GM18861 (cell line): ENCODE data around the gene SEPTIN5.
"Not testable (repeated sequence)": the region's sequence is repeated elsewhere in the genome, so short reads cannot be mapped to it uniquely, and the experiment has no call there.

Experiments
- ATAC-seq: cut with Tn5 transposase; IDR thresholded peaks from one replicate; pipeline ENCODE4 v1.9.1; 2021; ENCODE audit not compliant: unreplicated experiment

The SEPTIN5 gene

DNA sequence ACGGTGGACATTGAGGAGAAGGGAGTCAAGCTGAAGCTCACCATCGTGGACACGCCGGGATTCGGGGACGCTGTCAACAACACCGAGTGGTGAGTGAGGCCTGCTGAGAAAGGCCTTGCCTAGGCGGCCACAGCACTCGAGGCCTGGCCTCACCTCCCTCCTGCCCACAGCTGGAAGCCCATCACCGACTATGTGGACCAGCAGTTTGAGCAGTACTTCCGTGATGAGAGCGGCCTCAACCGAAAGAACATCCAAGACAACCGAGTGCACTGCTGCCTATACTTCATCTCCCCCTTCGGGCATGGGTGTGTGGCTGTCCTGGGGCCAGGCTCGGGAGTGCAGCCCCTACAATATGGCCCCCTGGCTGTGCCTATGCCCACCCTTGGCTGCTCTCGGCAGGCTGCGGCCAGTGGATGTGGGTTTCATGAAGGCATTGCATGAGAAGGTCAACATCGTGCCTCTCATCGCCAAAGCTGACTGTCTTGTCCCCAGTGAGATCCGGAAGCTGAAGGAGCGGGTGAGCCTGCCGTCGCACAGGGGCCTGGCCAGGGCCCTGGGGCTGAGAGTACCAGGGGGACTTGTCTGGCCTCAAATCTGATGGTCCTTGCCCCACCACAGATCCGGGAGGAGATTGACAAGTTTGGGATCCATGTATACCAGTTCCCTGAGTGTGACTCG lies 6.0 kb downstream of the SEPTIN5 start:
- no peak for ATAC-seq

DNA sequence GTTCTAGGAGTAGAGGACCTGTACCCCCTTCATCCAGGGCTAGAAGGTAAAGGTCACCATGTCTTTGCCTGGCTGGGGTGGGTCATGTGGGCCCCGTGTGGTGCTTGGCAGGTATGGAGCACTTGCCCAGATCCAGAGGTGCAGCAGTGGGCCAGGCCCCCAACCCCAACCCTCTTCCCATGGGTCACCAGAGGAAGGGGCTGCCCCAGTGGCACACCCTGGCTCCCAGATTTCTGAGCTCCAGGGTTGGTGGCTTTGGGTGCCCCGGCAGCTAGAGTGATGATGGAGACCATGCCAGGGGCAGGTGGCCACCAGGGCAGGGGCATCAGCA lies 6.7 kb downstream of the SEPTIN5 start:
- ATAC-seq = no peak

DNA sequence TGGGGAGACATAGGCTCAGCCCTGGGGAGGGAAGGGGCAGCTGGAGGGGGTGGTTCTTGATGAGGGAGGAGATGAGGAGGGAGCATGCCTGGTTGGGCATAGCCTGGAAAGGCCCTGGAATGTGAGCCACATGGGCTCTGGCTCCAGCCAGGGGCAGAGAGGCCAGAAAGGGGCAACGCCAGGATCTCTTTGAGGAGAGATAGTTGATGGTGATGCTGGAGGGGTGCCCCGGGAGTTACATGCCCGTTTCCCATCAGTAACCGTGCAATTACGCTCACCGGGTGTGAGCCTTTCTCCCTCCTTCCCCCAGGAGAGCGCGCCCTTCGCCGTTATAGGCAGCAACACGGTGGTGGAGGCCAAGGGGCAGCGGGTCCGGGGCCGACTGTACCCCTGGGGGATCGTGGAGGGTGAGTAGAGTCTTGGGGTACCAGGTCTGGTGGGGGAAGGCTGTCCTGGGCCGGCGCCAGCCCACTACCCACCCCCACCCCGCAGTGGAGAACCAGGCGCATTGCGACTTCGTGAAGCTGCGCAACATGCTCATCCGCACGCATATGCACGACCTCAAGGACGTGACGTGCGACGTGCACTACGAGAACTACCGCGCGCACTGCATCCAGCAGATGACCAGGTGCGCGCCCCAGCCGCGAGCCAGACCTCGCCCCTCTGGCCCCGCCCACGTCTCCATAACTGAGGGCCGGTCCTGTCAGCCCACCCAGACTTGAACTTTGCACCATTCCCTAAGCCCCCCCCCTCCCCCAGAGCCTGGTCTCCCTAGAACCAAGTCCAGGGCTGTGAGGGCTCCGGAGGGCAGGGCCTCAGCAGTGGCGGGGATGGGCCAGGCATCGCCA lies 7.3 kb downstream of the SEPTIN5 start:
- ATAC-seq = no peak

DNA sequence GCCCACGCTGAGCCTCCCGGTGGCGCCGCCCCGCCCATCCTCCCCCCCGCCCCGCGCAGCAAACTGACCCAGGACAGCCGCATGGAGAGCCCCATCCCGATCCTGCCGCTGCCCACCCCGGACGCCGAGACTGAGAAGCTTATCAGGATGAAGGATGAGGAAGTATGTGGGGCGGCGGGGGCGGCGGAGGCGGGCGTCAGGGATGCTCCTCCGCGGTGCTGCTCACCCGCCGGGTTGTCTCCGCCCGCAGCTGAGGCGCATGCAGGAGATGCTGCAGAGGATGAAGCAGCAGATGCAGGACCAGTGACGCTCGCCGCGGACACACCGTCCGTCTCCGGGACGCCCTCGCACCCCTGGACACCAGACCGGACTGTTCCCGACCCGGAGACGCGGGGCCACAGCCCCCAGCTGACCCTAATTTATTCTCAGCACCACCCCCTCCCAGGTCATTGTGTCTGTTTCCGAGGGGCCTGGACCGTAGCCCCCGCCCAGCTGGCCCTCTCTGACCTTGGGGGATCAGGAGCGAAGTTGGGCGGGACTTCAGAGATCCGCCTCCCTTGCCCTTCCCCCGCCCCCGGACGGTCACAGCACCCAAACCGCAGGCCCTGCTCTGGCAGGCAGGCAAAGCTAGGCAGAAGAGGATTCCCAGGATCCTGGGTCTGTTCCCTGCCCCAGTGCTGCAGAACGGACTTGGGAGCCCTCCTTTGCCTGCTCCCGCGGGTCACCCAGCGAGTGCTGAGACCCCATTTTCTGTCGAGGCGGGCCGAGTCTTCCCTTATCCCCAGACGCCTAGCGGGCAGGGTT lies 8.1 kb downstream of the SEPTIN5 start:
- ATAC-seq = no peak

DNA sequence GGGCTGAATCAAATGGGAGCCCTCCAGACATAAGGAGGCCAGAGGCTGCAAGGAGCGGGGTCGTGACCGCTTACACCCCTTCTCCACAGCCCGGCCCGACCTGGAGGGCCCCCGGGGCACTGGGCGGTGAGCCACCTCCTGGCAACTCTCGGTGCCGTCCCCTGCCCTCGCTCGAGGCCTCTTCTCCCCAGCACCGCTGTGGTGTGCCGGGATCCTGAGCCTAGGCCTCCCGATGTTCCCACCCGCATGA lies 8.6 kb downstream of the SEPTIN5 start:
- ATAC-seq = no peak

DNA sequence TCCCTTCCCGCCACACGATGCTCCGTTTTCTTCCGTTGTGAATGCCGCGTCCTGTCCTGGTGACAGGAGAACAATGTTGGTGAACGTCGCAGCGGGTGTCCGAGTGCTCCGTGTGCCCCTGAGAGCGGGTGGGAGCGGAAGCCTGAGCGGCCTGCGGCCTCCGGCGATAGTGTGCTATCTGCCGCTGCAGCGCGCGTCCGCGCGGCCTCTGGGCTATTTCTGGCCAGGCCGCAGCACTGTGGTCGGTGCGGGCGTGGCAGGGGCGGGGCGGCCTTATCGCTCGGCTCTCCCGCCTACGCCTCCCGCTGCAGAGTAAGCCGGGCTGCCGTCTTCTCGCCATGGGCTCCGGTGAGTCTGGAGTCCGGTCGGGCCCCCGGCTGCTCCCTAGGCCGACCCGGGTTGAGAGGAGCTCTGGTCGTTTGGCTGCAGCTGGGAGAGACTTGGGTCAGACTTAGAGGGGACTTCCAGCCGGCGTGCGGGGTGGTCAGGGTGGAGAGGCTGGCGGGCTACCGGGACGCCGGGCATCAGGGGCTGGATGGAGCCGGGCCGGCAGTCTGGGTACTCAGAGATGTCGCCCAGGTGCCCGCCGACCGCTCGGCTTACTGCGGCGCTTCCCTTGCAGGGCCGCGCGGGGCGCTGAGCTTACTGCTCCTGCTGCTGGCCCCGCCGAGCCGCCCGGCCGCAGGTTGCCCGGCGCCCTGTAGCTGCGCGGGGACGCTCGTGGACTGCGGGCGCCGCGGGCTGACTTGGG lies 9.1 kb downstream of the SEPTIN5 start, which contains the start of gene GP1BB:
Gene GP1BB (plus strand): TSS at position 308 of the 751 bp plus-strand sequence. CDS start 31 bp downstream, at position 339.
- ATAC-seq = no peak

DNA sequence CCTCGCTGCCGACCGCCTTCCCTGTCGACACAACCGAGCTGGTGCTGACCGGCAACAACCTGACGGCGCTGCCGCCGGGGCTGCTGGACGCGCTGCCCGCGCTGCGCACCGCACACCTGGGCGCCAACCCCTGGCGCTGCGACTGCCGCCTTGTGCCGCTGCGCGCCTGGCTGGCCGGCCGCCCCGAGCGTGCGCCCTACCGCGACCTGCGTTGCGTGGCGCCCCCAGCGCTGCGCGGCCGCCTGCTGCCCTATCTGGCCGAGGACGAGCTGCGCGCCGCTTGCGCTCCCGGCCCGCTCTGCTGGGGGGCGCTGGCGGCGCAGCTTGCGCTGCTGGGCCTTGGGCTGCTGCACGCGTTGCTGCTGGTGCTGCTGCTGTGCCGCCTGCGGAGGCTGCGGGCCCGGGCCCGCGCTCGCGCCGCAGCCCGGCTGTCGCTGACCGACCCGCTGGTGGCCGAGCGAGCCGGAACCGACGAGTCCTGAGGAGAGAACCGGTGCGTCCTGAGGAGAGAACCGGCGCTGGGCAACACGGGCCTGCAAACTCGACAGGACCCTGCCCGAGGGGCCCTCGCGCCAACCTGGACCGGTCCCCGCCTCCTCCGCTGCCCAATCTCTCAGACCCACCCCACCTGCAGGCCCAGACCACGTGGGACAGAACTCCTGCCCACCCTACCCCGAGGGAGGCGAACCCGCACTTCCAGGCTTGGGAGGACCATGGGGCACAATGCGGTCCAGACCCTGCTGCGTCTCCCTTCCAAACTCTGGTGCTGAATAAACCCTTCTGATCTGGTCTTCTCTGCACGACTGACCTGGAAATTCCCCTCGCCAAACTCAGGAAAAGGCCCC lies 9.9 kb downstream of the SEPTIN5 start:
- no peak for ATAC-seq

DNA sequence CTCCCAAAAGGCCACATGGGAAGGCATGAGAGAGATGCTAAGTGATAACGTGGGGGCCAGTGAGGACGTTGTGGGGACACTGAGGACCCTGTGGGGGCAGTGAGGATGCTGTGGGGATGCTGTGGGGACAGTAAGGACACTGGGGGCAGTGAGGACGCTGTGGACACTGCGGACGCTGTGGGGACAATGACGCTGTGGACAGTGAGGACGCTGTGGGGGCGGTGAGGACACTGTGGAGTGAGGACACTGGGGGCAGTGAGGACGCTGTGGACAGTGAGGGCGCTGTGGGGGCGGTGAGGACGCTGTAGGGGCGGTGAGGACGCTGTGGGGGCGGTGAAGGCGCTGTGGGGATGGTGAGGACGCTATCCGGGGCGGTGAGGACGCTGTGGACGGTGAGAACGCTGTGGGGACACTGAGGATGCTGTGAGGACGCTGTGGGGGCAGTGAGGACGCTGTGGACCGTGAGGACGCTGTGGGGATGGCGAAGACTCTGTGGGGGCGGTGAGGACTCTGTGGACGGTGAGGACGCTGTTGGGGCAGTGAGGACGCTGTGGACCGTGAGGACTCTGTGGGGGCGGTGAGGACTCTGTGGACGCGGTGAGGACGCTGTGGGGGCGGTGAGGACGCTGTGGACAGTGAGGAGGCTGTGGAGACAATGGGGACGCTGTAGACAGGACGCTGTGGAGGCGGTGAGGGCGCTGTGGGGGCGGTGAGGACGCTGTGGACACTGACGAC lies 10.8 kb downstream of the SEPTIN5 start:
- ATAC-seq = no peak

DNA sequence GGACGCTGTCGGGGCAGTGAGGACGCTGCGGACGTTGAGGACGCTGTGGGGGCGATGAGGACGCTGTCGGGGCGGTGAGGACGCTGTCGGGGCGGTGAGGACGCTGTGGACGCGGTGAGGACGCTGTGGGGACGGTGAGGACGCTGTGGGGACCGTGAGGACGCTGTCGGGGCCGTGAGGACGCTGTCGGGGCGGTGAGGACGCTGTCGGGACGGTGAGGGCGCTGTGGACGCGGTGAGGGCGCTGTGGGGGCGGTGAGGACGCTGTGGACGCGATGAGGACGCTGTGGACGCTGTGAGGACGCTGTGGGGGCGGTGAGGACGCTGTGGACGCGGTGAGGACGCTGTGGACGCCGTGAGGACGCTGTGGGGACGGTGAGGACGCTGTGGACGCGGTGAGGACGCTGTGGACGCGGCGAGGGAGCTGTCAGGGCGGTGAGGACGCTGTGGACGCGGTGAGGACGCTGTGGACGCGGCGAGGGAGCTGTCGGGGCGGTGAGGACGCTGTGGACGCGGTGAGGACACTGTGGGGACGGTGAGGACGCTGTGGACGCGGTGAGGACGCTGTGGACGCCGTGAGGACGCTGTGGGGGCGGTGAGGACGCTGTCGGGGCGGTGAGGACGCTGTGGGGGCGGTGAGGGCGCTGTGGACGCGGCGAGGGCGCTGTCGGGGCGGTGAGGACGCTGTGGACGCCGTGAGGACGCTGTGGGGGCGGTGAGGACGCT lies 11.9 kb downstream of the SEPTIN5 start:
- ATAC-seq = not testable (repeated sequence)

DNA sequence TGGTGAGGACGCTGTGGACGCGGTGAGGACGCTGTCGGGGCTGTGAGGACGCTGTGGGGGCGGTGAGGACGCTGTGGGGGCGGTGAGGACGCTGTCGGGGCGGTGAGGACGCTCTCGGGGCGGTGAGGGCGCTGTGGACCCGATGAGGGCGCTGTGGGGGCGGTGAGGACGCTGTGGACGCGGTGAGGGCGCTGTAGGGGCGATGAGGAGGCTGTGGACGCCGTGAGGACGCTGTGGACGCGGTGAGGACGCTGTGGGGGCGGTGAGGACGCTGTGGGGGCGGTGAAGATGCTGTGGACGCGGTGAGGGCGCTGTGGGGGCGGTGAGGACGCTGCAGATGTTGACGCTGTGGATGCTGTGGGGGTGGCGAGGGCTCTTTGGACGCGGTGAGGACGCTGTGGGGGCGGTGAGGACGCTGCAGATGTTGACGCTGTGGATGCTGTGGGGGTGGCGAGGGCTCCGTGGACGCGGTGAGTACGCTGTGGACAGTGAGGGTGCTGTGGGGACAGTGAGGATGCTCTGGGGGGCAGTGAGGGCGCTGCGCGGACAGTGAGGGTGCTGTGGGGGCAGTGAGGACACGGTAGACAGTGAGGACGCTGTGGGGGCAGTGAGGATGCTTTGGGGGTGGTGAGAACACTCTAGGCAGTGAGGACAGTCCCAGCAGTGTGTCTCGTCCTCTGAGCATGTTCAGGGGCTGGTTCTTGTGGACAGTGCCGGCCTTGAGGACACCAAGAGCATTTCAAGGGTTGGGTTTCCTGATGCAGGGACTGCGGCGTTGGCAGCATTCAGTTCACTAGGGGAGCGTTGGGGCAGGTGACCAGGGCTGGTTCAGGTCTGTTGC lies 13.2 kb downstream of the SEPTIN5 start:
- no peak for ATAC-seq

DNA sequence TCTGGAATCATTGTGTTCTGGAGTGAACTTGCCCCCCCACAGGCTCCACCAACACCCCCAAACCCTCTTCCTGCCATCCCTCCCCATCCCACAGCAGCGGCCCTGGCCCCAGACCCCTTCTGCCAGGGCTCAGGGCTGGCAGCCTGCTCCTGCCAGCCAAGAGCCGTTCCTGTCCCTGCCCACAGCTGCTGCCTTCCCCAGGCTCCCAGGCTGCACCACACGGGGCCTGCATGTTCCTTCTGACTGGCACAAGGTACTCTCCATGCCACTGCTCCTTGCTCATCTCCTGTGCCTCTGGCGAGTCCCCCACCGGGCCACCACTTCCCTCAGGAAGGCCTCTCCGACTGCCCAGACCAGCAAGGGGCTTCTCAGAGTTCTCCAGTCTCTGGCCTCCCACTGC lies 14.0 kb downstream of the SEPTIN5 start:
- no peak for ATAC-seq

DNA sequence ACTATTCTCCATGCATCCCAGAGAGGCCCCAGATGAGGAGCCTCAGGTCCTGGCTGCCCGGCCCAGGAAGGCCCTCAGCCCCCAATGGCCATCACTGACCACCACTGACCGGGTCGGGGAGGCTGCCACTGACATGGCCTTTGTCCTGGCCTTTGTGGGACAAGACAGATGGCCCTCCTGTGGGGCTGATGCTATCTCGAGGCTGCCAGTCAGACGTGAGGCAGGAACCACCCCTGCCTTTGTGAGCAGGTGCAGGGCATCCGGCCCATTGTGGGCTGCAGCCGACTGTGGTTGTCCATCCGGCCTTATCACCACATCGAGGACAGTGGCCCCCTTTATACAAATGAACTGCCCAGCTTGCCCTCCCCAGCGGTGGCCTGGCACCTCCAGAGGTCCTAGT lies 14.5 kb downstream of the SEPTIN5 start:
- no peak for ATAC-seq

DNA sequence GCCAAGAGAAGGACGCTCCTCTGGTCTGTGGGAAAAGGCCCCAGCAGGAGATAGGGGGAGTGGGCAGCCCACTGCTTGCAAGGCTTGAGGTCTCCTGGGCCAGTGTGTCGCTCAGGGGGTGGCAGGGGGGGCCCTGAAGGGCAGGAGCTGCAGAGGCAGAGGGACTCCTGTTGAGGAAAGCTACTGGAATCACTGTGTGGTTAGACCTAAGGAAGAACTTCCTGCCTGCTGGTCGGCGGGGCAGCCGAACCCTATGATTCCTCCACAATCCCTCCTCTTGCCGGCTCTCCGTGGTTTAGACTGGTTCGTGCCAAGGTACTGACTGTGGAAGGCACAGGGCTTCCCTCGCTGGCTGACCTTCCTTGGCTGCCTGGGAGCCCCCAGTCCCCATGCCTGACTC lies 15.2 kb downstream of the SEPTIN5 start:
- no peak for ATAC-seq

DNA sequence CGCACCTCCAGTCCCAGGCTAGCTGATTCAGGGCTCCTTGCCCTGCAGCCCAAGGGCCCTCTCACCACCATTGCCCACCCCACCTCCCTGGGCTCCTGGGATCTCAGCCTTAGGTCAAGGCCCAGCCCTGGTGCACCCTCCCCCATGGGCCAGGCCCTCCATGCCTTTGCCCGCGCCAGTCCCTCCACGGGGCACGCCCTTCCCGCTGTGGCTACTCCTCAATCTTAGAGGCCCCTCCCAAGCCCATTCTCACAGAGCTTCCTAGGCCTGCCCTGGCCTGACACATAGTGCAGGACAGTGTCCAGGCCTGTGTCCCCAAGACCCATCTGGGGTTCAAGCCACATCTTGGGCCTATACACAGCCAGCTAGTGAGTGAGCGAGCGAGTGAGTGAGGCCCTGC lies 15.9 kb downstream of the SEPTIN5 start:
- no peak for ATAC-seq

DNA sequence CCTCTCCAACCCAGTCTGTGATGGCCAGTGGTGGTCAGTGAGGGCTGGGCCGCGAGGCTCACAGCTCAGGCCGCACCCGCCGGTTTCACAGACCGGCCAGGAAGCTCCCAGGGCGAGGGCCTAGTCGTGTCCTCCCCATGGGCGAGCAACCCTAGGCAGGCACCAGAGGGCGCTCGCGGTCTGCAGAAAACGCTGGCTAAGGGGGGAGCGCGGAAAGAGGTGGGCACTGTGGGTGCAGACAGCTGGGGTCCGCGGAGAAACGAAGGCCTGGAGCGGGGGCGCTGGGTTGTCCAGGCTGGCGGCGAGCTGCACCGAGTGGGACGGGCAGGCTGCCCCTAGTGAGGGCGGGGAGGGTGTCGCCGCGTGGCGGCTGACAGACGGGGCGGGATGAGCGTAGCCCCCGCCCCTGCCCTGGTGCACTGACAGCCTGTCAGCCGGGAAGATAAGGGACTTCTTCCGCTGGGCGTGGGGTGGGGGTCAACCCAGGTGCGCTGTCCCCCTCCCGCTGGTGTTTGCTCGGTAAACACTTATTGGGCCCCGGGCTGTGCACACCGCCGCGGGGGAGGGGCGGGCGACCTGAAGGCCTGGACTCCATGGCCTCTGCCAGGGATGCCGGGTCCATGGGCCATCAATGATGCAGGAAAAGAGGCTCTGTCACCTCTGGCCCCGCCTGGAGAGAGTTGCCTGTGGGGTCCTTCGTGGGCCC lies 16.5 kb downstream of the SEPTIN5 start:
- ATAC-seq = no peak

DNA sequence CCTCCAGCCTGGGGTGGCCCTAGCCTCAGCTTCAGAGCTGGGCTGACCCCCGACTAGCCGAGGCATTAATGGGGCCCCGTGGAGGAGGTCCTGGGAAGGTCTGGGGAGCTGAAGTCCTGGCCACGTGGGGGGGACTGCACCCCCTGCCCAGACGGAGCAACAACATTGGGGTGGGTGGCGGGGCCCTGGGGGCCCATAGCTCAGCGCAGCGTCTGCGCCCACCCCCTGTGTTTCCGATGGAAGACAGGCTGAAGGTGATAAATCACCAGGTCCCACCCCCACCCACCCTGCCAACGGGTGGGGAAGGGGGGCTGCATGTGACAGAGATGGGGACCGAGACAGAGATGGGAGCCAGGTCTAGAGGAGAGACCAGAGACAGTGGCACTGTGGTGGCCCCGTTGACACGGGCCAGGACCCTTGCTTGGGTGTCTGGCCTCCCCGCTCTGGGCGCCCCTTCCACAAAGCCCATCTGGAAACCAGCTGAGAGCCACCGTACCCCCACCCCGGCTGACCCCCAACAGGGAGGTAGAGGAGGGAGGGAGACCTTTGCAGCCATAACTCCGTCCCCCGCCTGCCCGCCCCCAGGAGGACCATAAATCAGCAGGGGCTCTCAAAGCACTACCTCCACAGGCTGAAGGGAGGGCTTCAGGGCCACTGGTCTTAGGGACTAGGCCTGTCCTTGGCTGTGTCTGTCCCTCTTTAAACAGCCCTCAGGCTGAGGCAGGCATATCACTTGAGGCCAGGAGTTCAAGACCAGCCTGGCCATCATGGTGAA lies 17.2 kb downstream of the SEPTIN5 start:
- no peak for ATAC-seq
